Stimulated activated naive CD8-positive, alpha-beta T cell treated with anti-CD3 and anti-CD28 coated beads, Interleukin-15, Interleukin-2, amounts not matched to agents 100 ng/mL and 50 ng/mL, for 24 hours (primary cell): ENCODE results near the gene RAB14.

ENCODE experiments used
- H3K27ac Mint-ChIP-seq: one replicate; pipeline ENCODE4 v1.8.0; 2021; ENCODE audit warnings: mild to moderate bottlenecking, mixed read lengths
- H3K27me3 Mint-ChIP-seq: one replicate; pipeline ENCODE4 v1.8.0; 2021; ENCODE audit warnings: mixed read lengths
- H3K36me3 Mint-ChIP-seq: one replicate; pipeline ENCODE4 v1.8.0; 2021; ENCODE audit warnings: low read depth, mixed read lengths
- H3K4me1 Mint-ChIP-seq: one replicate; pipeline ENCODE4 v1.8.0; 2021; ENCODE audit warnings: low read depth, mixed read lengths
- H3K4me3 Mint-ChIP-seq: one replicate; pipeline ENCODE4 v1.8.0; 2021; ENCODE audit warnings: mild to moderate bottlenecking, mixed read lengths
- H3K9me3 Mint-ChIP-seq: one replicate; pipeline ENCODE4 v1.8.0; 2021; ENCODE audit warnings: mixed read lengths

RAB14 gene

GRCh38 chr9:121227862-121228261, 26.2 kb upstream of the RAB14 start:
- H3K9me3 Mint-ChIP-seq = no peaks in the 10 kb centered on the region
- H3K4me3 Mint-ChIP-seq = no peak overlapping the region

DNA sequence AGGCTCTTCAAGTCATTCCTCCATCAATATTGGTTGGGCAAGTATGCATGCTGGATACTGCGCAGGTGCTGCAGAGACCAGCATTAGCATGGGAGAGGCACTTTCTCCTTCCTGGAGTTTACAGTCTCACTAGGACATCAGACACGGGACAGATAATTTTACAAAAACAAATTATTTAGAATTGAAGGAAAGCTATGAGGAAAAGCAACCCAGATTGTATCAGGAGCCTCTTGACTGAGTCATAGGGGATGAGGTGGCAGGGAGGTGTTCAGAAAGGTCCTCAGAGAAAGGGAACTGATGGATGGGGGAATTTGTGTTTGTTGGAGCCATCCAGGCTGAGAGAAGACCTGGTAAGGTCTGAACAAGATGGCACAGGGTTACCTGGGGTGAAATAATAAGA, 24.5 kb upstream of the RAB14 start:
- Mint-ChIP-seq H3K27ac (no peak overlapping the region), H3K4me1 (no peaks in the 10 kb centered on the region), H3K27me3 (no peaks in the 10 kb centered on the region), H3K4me3 (no peak overlapping the region), H3K9me3 (no peaks in the 10 kb centered on the region), H3K36me3 (no peaks in the 10 kb centered on the region)

More at GRCh38 chr9:121227862-121228261, 26.2 kb upstream of the RAB14 start:
- no peaks in the 10 kb centered on the region for H3K27me3 Mint-ChIP-seq
- H3K4me1 Mint-ChIP-seq = no peaks in the 10 kb centered on the region
- H3K36me3 Mint-ChIP-seq = peaks cover 10% of the 10 kb centered on the region
- H3K27ac Mint-ChIP-seq = no peak overlapping the region

- Mint-ChIP-seq H3K9me3 (no peaks in the 10 kb centered on the region), H3K36me3 (no peaks in the 10 kb centered on the region), H3K4me3 (no peak overlapping the region), H3K27ac (no peak overlapping the region), H3K27me3 (no peaks in the 10 kb centered on the region), H3K4me1 (no peaks in the 10 kb centered on the region)
Observed at GRCh38 chr9:121225240-121225639, 23.6 kb upstream of the RAB14 start.

DNA sequence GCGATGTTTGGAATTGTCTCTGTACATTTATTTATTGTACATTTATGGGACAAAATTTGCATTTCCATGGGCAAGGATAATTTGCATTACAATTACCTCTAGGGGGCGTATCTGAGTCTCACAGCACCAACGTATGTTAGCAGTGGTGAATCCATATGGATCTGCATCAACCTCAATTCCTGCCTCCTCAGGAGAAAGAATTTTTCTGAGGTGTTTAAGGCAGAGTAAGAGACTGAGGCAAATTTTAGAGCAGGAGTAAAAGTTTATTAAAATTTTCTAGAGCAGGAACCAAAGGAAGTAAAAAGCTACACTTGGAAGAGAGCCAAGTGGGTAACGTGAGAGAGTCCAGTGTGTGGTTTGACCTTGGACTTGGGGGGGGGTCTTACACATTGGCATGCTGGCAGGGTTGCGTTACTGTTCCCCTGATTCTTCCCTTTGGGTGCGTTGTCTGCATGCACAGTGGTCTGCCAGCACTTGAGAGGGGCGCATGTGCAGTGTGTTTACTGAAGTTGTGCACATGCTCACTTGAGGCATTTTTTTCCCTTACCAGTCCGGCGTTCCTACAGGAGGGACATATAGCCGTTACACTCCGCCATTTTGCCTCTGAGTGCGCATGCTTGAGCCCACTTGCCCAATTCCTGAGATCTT, 21.0 kb upstream of the RAB14 start:
- no peak overlapping the region for H3K27ac Mint-ChIP-seq
- H3K27me3 Mint-ChIP-seq = no peaks in the 10 kb centered on the region
- H3K36me3 Mint-ChIP-seq = no peaks in the 10 kb centered on the region
- H3K4me1 Mint-ChIP-seq = peaks cover 5% of the 10 kb centered on the region
- H3K9me3 Mint-ChIP-seq = no peaks in the 10 kb centered on the region
- no peak overlapping the region for H3K4me3 Mint-ChIP-seq

- Mint-ChIP-seq H3K4me3 (no peak overlapping the region), H3K9me3 (no peaks in the 10 kb centered on the region), H3K4me1 (peaks cover 5% of the 10 kb centered on the region), H3K27me3 (no peaks in the 10 kb centered on the region), H3K27ac (no peak overlapping the region), H3K36me3 (no peaks in the 10 kb centered on the region)
Observed at GRCh38 chr9:121221664-121222055, 20.0 kb upstream of the RAB14 start.

DNA sequence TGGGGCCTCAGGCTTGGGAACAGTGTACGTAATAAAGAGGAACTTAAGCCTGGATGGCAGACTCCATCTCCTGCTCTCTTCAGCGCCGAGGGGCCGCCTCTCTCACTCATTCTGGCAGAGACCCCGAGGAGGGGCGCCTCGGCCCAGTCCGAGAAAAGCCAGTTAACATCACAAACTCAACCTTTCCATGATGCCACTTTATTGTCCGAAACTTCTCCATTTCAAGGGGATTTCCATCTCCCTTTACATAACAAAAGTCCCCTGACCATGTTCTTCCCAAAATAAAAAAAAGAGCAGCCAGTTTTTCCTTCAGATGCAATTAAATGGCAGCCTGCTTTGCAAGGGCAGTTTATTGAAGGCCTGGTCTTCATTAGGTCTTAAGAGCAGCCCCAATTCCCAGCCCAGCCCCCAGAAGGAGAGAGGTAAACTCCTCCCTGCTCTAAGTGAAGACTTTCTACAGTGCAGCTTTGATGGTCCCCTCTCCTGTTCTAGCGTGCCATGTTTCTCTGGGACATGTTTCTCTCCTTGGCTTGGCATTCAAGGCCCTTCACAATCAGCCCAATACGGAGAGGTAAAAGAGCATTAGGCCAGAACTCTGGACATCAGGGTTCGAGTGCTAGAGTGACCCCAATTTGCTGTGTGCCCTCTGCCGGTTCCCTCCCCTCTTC, 19.5 kb upstream of the RAB14 start:
- no peak overlapping the region for H3K27ac Mint-ChIP-seq
- H3K27me3 Mint-ChIP-seq = no peaks in the 10 kb centered on the region
- no peak overlapping the region for H3K4me3 Mint-ChIP-seq
- H3K4me1 Mint-ChIP-seq = peaks cover 5% of the 10 kb centered on the region
- H3K9me3 Mint-ChIP-seq = no peaks in the 10 kb centered on the region
- no peaks in the 10 kb centered on the region for H3K36me3 Mint-ChIP-seq

- no peaks in the 10 kb centered on the region for H3K36me3 Mint-ChIP-seq
- peaks cover 5% of the 10 kb centered on the region for H3K4me1 Mint-ChIP-seq
- no peaks in the 10 kb centered on the region for H3K9me3 Mint-ChIP-seq
- no peaks in the 10 kb centered on the region for H3K27me3 Mint-ChIP-seq
- no peak overlapping the region for H3K27ac Mint-ChIP-seq
- no peak overlapping the region for H3K4me3 Mint-ChIP-seq
Observed at GRCh38 chr9:121219530-121219929, 17.9 kb upstream of the RAB14 start.

DNA sequence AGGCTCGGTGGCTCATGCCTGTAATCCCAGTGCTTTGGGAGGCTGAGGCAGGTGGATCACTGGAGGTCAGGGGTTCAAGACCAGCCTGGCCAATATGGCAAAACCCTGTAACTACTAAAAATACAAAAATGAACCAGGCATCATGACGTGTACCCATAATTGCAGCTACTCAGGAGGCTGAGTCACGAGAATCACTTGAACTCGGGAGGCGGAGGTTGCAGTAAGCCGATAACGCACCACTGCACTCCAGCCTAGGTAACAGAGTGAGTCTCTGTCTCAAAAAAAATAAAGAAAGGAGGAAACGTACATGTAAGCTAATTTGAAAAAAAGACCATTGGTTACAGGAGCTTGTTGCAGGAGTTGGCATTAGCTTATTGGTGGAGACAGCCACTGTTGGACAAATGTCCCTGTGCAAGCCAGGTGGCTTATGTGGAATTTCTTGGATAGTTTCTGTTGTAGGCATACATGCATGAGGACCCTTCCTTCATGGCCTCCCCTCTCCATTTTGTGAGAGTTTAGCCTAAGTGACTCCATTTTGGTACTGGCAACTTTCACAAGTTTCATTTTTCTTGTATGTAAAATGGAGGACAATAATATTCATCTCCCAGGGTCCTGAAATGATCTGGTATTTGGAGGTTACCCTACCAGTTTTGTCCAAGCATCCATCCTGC, 16.8 kb upstream of the RAB14 start:
- H3K9me3 Mint-ChIP-seq = no peaks in the 10 kb centered on the region
- H3K27me3 Mint-ChIP-seq = no peaks in the 10 kb centered on the region
- H3K27ac Mint-ChIP-seq = no peak overlapping the region
- H3K36me3 Mint-ChIP-seq = no peaks in the 10 kb centered on the region
- no peak overlapping the region for H3K4me3 Mint-ChIP-seq
- peaks cover 5% of the 10 kb centered on the region for H3K4me1 Mint-ChIP-seq

- Mint-ChIP-seq H3K36me3 (no peaks in the 10 kb centered on the region), H3K27me3 (no peaks in the 10 kb centered on the region), H3K9me3 (no peaks in the 10 kb centered on the region), H3K4me1 (peaks cover 12% of the 10 kb centered on the region), H3K4me3 (no peak overlapping the region), H3K27ac (no peak overlapping the region)
Observed at GRCh38 chr9:121217609-121218292, 16.1 kb upstream of the RAB14 start.

DNA sequence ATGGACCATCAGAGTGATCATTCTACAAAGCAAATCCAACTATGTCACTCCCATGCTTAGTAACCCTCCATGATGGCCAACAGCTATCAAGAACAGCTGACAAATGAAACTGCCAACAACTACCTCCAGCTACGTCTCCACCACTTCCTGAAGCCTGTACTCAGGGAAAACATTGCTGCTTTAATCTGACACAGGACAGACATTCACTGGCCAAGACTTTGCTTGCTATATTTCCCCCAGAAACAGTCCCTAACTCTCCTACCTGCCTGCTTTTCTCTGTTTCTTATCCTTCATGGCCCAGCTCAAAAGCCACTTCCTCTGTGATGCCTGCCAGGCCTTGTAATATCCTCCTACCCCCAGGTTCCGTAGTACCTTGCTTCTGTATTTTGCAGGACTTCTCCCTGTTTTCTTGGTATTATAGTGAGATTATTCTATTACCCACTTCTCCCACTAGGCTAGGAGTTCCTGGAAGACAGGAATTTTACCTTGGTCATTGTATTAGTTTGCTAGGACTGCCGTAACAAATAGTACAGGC, 14.7 kb upstream of the RAB14 start:
- Mint-ChIP-seq H3K4me1 (peaks cover 12% of the 10 kb centered on the region), H3K4me3 (no peak overlapping the region), H3K9me3 (no peaks in the 10 kb centered on the region), H3K27ac (no peak overlapping the region), H3K27me3 (no peaks in the 10 kb centered on the region), H3K36me3 (no peaks in the 10 kb centered on the region)

GRCh38 chr9:121214005-121214404, 12.3 kb upstream of the RAB14 start:
- H3K27ac Mint-ChIP-seq = peak overlapping the region; percentile 2

DNA sequence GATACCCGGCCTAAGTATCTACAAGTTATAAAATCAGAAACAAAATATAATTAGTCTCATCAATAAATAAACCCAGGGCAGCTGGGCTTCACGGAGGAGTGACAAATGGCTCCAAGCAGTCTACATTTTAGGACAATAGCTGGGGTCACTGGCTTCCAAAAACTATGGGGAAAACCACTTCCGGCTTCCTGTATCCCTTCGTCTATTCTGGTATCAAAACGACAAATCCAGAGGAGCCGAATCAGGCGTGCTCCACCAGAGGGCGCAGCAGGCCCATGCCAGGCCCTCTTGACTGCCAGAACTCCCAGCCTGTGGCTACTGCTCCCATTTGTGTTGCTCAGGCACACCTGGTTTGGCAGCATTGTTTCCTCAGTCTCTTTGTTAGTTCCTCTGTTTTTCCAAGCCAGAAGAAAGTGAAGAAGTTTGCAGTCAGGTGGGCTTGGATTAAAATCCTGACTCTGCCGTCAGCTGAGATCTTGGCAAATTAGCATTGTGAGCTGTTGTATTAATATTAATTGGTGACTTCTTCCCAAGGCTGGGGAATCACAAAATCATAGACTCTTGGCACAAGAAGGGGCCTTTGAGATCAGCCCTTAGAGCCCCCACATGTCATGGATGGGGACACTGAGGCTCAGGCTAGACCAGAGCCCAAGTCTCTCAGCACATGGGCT, 11.6 kb upstream of the RAB14 start:
- Mint-ChIP-seq H3K4me3 (no peak overlapping the region), H3K27ac (peak overlapping the region; percentile 32), H3K36me3 (no peaks in the 10 kb centered on the region), H3K9me3 (no peaks in the 10 kb centered on the region), H3K27me3 (no peaks in the 10 kb centered on the region), H3K4me1 (peaks cover 15% of the 10 kb centered on the region)

More at GRCh38 chr9:121214005-121214404, 12.3 kb upstream of the RAB14 start:
- H3K4me1 Mint-ChIP-seq = peaks cover 12% of the 10 kb centered on the region
- H3K9me3 Mint-ChIP-seq = no peaks in the 10 kb centered on the region
- H3K4me3 Mint-ChIP-seq = no peak overlapping the region
- H3K27me3 Mint-ChIP-seq = no peaks in the 10 kb centered on the region
- no peaks in the 10 kb centered on the region for H3K36me3 Mint-ChIP-seq

DNA sequence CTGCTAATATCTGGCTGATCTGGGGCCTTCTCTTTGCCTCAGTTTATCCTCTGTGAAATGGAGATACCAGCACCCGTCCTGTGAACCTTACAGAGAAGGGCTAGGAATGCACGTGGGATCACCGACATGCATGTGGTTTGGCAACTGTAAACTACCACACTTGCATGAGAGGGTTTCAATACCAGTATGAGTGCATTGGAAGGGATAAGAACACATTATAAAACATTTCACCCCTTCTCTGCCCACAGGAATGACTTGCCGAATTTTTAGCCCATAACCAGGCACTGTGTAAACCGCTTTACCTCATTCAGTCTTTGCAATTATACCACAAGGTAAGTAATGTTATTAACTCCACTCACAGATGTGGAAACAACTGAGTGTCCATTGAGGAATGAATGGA, 8.9 kb upstream of the RAB14 start:
- H3K4me3 Mint-ChIP-seq = no peak overlapping the region
- H3K4me1 Mint-ChIP-seq = peaks cover 32% of the 10 kb centered on the region
- H3K27me3 Mint-ChIP-seq = no peaks in the 10 kb centered on the region
- H3K36me3 Mint-ChIP-seq = no peaks in the 10 kb centered on the region
- no peaks in the 10 kb centered on the region for H3K9me3 Mint-ChIP-seq
- no peak overlapping the region for H3K27ac Mint-ChIP-seq

DNA sequence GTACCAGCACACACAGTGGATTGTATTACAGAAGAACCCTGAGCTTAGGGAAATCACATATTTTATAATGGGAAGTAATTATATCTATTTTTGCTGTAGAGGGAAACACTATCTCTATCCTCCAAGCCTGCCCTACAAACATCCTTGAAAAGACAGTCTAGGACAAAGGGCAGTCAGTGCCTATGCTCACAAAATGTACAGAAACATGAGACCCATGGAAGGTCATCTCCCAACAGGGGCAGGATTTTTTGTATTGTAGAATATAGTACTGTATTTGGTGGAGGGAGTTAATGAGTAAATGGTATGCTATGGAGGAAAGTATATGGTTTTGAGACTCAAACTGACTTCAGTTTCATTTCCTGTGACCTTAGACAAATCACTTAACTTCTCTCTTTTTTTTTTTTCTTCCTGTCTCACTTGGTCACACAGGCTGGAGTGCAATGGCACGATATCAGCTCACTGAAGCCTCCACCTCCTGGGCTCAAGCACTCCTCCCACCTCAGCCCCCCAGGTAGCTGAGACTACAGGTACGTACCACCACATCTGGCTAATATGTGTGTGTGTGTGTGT, 5.8 kb upstream of the RAB14 start:
- Mint-ChIP-seq H3K9me3 (no peaks in the 10 kb centered on the region), H3K36me3 (no peaks in the 10 kb centered on the region), H3K27me3 (no peaks in the 10 kb centered on the region), H3K4me3 (peak overlapping the region; percentile 23), H3K27ac (peak overlapping the region; percentile 37), H3K4me1 (peaks cover 28% of the 10 kb centered on the region)
